NT2/D1 (cell line): ENCODE results near the gene FRMD8.

Experiments
- SUZ12 ChIP-seq: IDR thresholded peaks from 2 replicates; pipeline ENCODE4 v1.6.1; 2011; ENCODE audit not compliant: insufficient read length, insufficient read depth; ENCODE audit errors: extremely low read depth
- ZNF274 ChIP-seq: IDR thresholded peaks from 2 replicates; pipeline ENCODE4 v1.6.1; 2011; ENCODE audit warnings: mild to moderate bottlenecking, low read depth, low read length

- TF ChIP-seq SUZ12 (no peak), ZNF274 (no peak)
Measured at GRCh38 chr11:65454311-65454695, 67.9 kb downstream of the FRMD8 start.
